ENCODE measurements around the gene LRRN3. TPM values are rescaled to one million over a fixed set of nuclear protein-coding genes. Genes with fewer than 3 reads are reported as not detected.

Gene LRRN3
- total and polyA plus RNA-seq, 2 of the 8 experiments (the other 6 are each of a cell fraction or from before 2014, with no cell fraction given) = 0.20 to 0.32 TPM

- no peaks in the 10 kb centered on the region for H3K79me2 ChIP-seq (ENCODE audit: control insufficient read depth in 1 of 2, insufficient read depth in 2 of 2, low read length in 2 of 2)
- H3K56ac ChIP-seq (replicated peaks; ENCODE audit: insufficient read length, low read depth, low read length) = no peak overlapping the region
- no peak overlapping the region for H4K5ac ChIP-seq (ENCODE audit: insufficient read length, low read depth, low read length)
- H3K79me1 ChIP-seq (ENCODE audit: low read depth, low read length) = no peaks in the 10 kb centered on the region
- CTCF ChIA-PET (ENCODE audit: partially characterized antibody) = interaction anchor here (0.6 to 1.8 kb wide), 3 partner anchors 14 to 19 kb away, joined by 3 read pairs; no protein-coding TSS in a partner anchor
- FAIRE-seq (no peak), DNase-seq (ENCODE audit: low read depth in 1 of 2, low spot score in 2 of 2) (no peak)
- no peak overlapping the region for H3K14ac ChIP-seq (ENCODE audit: insufficient read length)
- H2BK5ac ChIP-seq (ENCODE audit: low read depth, low read length) = no peak overlapping the region
- H3K9ac ChIP-seq (replicated peaks in 1 of 4; ENCODE audit: extremely low read depth in 1 of 4, low read depth in 3 of 4, low read length in 3 of 4) = no peak overlapping the region
- no peaks in the 10 kb centered on the region for H3K36me3 ChIP-seq (ENCODE audit: control insufficient read depth in 2 of 4, insufficient read depth in 4 of 4, low read length in 3 of 4)
- H3K4me1 ChIP-seq (replicated peaks in 1 of 4; ENCODE audit: control insufficient read depth in 3 of 4, insufficient read depth in 4 of 4, low read length in 3 of 4) = no peaks in the 10 kb centered on the region
- H2AFZ ChIP-seq (ENCODE audit: low read length) = no peak overlapping the region
- no peak overlapping the region for H2BK15ac ChIP-seq (ENCODE audit: low read length)
- H2AK5ac ChIP-seq (ENCODE audit: low read depth, low read length) = no peak overlapping the region
- POLR2A ChIA-PET (ENCODE audit: partially characterized antibody) = no interaction called here
- H3K18ac ChIP-seq (ENCODE audit: extremely low read depth, low read length) = no peak overlapping the region
- no peak overlapping the region for H4K8ac ChIP-seq (ENCODE audit: extremely low read depth, insufficient read depth, low read length)
- H3K27ac ChIP-seq (ENCODE audit: low read depth, low read length) = no peak overlapping the region
- H3K4ac ChIP-seq (replicated peaks; ENCODE audit: insufficient read length, low read depth, low read length) = no peak overlapping the region
- peaks cover 6 to 20% of the 10 kb centered on the region in 2 experiments; a peak in 3 of 4 replicates for H3K9me3 ChIP-seq (ENCODE audit: insufficient read depth in 2 of 2, low read depth in 1 of 2, low read length in 1 of 2)
- H4K20me1 ChIP-seq (replicated peaks in 1 of 2; ENCODE audit: control insufficient read depth in 1 of 2, insufficient read depth in 2 of 2, low read length in 2 of 2) = no peaks in the 10 kb centered on the region
- H3K27me3 ChIP-seq (replicated peaks in 1 of 4; ENCODE audit: control insufficient read depth in 3 of 4, extremely low read depth in 1 of 4, insufficient read depth in 3 of 4, low read length in 3 of 4) = no peaks in the 10 kb centered on the region
- no peak overlapping the region for H2BK120ac ChIP-seq (replicated peaks; ENCODE audit: low read depth, low read length)
- no peak overlapping the region for H3K4me2 ChIP-seq (ENCODE audit: insufficient read depth in 1 of 2, low read depth in 2 of 2, low read length in 2 of 2)
- no peak overlapping the region for H2BK12ac ChIP-seq (ENCODE audit: low read depth, low read length)
- H3K23ac ChIP-seq (ENCODE audit: insufficient read length) = no peak overlapping the region
- H3K23me2 ChIP-seq (ENCODE audit: low read depth, low read length) = no peaks in the 10 kb centered on the region
- H4K91ac ChIP-seq (replicated peaks; ENCODE audit: insufficient read length, low read length) = no peak overlapping the region
- no peak overlapping the region for H2BK20ac ChIP-seq (ENCODE audit: low read length)
- H3K4me3 ChIP-seq (ENCODE audit: extremely low read depth in 1 of 4, insufficient read depth in 2 of 4, low read depth in 3 of 4, low read length in 4 of 4) = no peak overlapping the region
- TF ChIP-seq POLR2AphosphoS5 (IDR thresholded peaks at IDR 0.05; ENCODE audit: low read depth, low read length) = no peak
- no peak for TF ChIP-seq ASH2L (IDR thresholded peaks at IDR 0.05; ENCODE audit: low read length)
- no peak for TF ChIP-seq NANOG (IDR thresholded peaks at IDR 0.05; ENCODE audit: insufficient read depth, low read depth, low read length, poor library complexity, severe bottlenecking)
Measured at GRCh38 chr7:111059833-111060232, 31.1 kb upstream of the LRRN3 start.

Data from H1 (cell line).